ACC112 (cell line): ENCODE results near the gene UAP1.
A peak's percentile ranks its signal among the peaks of the same experiment; 100 is the strongest.

ENCODE experiments used
- H2AFZ ChIP-seq: fragments of 200-600 bp; sonication (generic); one replicate; pipeline ENCODE4 v1.6.0; 2017; ENCODE audit warnings: antibody characterized with exemption, low read length; ENCODE audit not compliant: unreplicated experiment
- H3K27ac ChIP-seq: fragments of 200-600 bp; sonication (generic); 2 replicates; pipeline ENCODE4 v1.5.1; 2014; ENCODE audit warnings: low read depth, mild to moderate bottlenecking, antibody characterized with exemption, low read length, moderate library complexity
- H3K27me3 ChIP-seq: fragments of 200-600 bp; sonication (generic); 2 replicates; pipeline ENCODE4 v1.6.1; 2014; ENCODE audit warnings: mild to moderate bottlenecking, antibody characterized with exemption, low read length, moderate library complexity, mixed read lengths; ENCODE audit not compliant: insufficient read depth
- H3K36me3 ChIP-seq: fragments of 200-600 bp; sonication (generic); 2 replicates; pipeline ENCODE4 v1.6.1; 2016; ENCODE audit warnings: mild to moderate bottlenecking, antibody characterized with exemption, low read length, moderate library complexity, mixed read lengths; ENCODE audit not compliant: insufficient read depth
- H3K4me1 ChIP-seq: fragments of 200-600 bp; sonication (generic); one replicate; pipeline ENCODE4 v1.6.1; 2016; ENCODE audit warnings: low read length, mixed read lengths; ENCODE audit not compliant: insufficient read depth, unreplicated experiment, control insufficient read depth
- H3K4me3 ChIP-seq: fragments of 200-600 bp; sonication (generic); 2 replicates; pipeline ENCODE4 v1.5.1; 2014; ENCODE audit warnings: mild to moderate bottlenecking, low read depth, low read length
- H3K79me2 ChIP-seq: fragments of 200-600 bp; sonication (generic); one replicate; pipeline ENCODE4 v1.6.0; 2016; ENCODE audit warnings: low read length; ENCODE audit not compliant: control insufficient read depth, unreplicated experiment, insufficient read depth

UAP1 gene

DNA sequence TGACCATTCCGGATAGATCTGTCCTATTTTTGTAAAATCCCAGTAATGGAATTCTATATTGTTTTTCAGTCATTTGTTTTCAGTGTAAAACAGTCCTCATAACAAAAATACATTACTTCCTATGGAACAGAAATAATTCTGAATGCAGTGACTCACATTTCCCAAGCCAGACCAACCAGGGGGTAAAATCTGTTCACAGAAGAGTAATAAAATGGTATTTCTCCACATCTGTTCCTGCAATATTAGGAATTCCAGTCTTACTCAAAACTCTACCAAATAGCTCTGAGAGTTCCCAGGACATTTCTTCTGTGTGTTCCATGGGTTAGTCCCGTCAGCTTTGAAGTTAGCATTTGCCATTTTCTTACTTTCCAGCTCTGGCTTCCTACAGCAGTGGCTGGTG, 68.1 kb downstream of the UAP1 start:
- Histone ChIP-seq H3K4me1 (peaks cover 44% of the 10 kb centered on the region), H3K27ac (peak overlapping the region; percentile 97), H3K4me3 (peak overlapping the region; percentile 96; the same call in 1 of the 2 replicates), H2AFZ (no peak overlapping the region), H3K79me2 (peaks cover 24% of the 10 kb centered on the region), H3K36me3 (no peaks in the 10 kb centered on the region), H3K27me3 (no peaks in the 10 kb centered on the region)

DNA sequence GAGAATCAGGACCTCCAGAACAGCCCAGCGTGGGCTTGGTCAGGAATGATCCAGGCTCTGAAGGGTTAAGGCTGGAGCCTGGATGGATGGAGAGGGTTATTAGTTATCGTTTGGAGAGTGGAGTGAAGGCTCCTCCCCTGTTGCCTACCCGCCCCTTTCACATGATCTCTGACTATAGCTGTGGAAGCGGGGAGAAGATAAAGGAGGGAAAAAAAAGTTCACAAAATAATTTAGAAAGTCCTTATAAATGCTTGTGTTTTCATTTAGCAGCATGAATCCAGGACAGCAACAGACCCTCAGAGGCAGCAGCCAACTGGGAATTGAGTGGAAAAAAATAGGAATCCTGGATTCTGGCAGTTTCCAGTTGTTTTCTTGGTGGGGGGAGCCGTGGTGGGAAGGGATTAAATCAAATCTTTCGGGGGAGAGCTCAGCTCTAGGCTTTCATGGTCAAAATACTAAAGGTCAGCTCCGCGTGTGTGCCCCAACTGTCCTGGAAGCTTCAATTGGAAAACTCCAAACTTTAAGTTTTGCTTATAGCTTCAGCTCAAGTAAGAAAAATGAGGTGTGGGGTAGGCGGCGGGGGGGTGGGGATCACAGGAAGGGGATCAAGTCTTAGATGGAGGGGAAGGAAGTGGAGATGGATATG, 70.1 kb downstream of the UAP1 start:
- Histone ChIP-seq H2AFZ (peak overlapping the region; percentile 80), H3K27me3 (no peaks in the 10 kb centered on the region), H3K79me2 (peaks cover 45% of the 10 kb centered on the region), H3K27ac (peak overlapping the region; percentile 97), H3K36me3 (no peaks in the 10 kb centered on the region), H3K4me1 (peaks cover 61% of the 10 kb centered on the region), H3K4me3 (peak overlapping the region; percentile 96)

DNA sequence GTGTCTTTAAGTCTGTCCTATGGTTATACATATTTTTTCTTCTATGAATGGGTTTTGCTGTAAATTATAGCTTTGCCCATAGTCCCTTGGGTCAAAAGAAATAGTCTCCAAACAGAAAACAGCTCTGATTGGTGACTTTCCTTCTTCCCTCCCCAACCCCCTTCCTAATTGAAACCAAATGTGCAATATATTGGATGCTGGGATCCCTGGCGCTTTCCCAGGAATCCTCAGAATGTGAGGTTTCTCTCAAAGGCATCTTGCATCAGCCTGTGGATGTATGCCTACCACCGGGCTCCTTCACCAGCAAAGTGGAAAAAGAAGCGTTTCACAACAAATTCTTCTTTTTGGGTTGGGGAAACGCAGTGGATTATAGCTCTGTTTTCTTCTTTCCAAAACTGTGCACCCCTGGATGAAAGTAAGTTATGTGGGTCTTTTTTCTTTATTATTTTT, 70.7 kb downstream of the UAP1 start, which contains the start of gene DDR2:
DDR2 (plus strand) TSS at position 248 of the 450 bp plus-strand sequence. CDS start 86,600 bp downstream, outside the sequence.
- Histone ChIP-seq H3K4me1 (peaks cover 63% of the 10 kb centered on the region), H3K27me3 (no peaks in the 10 kb centered on the region), H2AFZ (peak within 1 kb of the TSS; percentile 80), H3K27ac (peak within 1 kb of the TSS; percentile 97), H3K4me3 (peak within 1 kb of the TSS; percentile 96), H3K79me2 (peaks cover 49% of the 10 kb centered on the region), H3K36me3 (no peaks in the 10 kb centered on the region)

DNA sequence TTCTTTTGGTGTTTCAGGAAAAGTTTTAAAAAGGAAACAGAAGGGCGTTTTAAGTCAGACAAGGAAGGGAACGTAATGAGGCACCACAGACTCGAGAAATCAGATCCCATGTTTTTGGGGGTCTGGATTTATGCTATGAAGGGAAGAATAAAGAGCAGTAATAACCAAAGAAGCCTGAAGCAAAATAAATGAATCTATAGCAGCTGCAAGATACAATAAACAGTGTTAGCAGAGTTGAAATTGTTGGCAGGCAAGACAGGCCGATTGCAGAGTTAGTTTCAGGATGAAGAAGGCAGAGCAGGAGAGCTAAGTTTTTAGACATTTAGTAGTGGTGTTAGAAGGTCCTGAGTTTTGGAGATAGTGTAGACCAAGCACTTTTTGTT, 71.2 kb downstream of the UAP1 start:
- H2AFZ ChIP-seq, result peak overlapping the region; percentile 9
- H3K79me2 ChIP-seq, result peaks cover 52% of the 10 kb centered on the region
- peak overlapping the region; percentile 97 for H3K27ac ChIP-seq

DNA sequence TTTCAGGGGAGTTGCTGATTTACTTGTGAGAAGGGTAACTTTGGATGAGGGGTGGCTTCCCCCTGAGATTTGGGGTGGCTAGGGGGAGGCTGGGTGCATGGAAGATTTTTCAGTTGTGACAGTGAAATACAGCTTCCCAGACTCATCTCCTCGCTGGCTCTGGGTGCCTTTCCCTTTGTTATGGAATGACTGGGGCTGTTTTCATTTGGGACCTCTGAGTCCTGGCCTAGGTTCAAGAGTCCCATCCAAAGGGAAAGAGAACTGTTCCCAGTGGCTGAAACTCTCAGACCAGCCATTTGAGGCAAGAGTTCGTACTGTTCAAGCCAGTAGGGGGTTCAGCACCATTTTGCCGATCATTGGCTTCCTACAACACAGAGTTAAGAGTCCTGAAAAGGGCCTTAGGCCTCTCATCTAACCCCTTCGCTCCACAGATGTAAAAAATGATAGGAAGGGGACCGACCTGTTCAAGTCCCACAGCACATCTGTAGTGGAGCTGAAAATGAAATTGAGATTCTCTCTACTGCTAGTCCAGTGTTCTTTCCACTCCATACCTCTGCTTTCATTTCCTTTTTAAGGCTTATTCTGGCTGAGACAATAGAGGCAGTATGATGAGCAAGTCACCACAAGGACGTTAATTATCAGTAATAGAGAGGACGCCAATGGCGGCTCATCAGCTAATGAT, 71.7 kb downstream of the UAP1 start:
- peak overlapping the region; percentile 38 for H2AFZ ChIP-seq
- H3K4me1 ChIP-seq, result peaks cover 54% of the 10 kb centered on the region
- peak overlapping the region; percentile 97 for H3K27ac ChIP-seq
- peaks cover 56% of the 10 kb centered on the region for H3K79me2 ChIP-seq
- no peaks in the 10 kb centered on the region for H3K36me3 ChIP-seq
- no peaks in the 10 kb centered on the region for H3K27me3 ChIP-seq
- H3K4me3 ChIP-seq, result peak overlapping the region; percentile 96

More for the DNA sequence above, 71.2 kb downstream of the UAP1 start:
- Histone ChIP-seq H3K27me3 (no peaks in the 10 kb centered on the region), H3K36me3 (no peaks in the 10 kb centered on the region), H3K4me3 (peak overlapping the region; percentile 96), H3K4me1 (peaks cover 58% of the 10 kb centered on the region)

DNA sequence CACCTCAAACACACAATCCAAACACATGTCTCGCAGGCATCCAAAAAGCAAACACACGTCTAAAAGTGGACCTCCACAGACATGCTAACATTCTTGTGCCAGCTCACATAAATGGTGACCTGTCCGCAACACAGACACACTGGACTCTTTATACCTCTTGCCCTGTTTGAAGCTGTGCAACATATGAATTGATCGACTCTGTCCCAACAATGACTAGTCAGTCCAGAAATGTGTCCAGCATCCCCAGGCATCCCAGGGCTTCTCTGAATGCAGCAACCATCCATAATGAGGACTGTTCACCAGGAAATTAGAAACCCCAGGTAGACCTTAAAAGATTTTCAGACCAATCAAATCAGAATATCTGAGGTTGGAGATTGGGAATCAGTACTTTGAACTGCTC, 73.9 kb downstream of the UAP1 start:
- peaks cover 78% of the 10 kb centered on the region for H3K79me2 ChIP-seq

DNA sequence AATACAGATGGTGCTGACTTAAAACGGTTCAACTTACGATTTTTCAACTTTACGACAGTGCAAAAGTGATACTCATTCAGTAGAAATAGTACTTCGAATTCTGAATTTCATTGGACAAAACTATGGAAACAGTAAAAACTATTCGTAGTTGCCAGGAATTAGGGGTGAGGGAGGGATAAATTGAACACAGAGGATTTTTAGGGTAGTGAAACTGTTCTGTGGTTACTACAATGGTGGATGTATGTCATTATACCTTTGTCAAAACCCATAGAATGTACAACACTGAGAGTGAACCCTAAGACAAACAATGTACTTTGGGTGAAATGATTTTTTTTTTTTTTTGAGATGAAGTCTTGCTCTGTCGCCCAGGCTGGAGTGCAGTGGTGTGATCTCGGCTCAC, 78.2 kb downstream of the UAP1 start:
- Histone ChIP-seq H3K4me1 (peaks cover 36% of the 10 kb centered on the region), H3K4me3 (no peak overlapping the region), H2AFZ (no peak overlapping the region), H3K27me3 (no peaks in the 10 kb centered on the region), H3K27ac (no peak overlapping the region), H3K79me2 (peaks cover 87% of the 10 kb centered on the region), H3K36me3 (peaks cover 7% of the 10 kb centered on the region)

More for the DNA sequence above, 73.9 kb downstream of the UAP1 start:
- Histone ChIP-seq H3K36me3 (peaks cover 7% of the 10 kb centered on the region), H3K4me1 (peaks cover 37% of the 10 kb centered on the region), H2AFZ (no peak overlapping the region), H3K4me3 (peak overlapping the region; percentile 96), H3K27me3 (no peaks in the 10 kb centered on the region), H3K27ac (no peak overlapping the region)

DNA sequence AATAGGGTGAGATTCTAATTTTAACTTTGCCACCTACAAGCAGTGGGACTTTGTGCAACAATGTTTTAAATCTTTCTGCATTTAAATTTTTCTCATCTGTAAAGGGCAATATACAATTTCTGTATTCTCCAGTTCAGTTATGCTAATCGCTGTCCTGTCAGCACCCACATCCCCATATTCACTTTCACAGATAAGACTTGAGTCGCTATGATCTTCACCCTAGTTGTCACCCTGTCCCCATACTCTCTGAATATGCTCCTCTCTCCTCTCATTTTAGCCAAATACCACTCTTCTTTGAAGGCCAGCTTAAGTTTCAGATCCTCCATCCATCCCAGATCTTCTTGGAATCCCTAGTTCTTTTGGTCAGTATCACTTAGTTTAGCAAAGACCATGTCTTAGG, 79.6 kb downstream of the UAP1 start:
- H3K27me3 ChIP-seq, result no peaks in the 10 kb centered on the region
- H2AFZ ChIP-seq, result no peak overlapping the region
- no peak overlapping the region for H3K4me3 ChIP-seq
- H3K79me2 ChIP-seq, result peaks cover 85% of the 10 kb centered on the region
- peaks cover 26% of the 10 kb centered on the region for H3K4me1 ChIP-seq
- peaks cover 7% of the 10 kb centered on the region for H3K36me3 ChIP-seq
- H3K27ac ChIP-seq, result no peak overlapping the region

DNA sequence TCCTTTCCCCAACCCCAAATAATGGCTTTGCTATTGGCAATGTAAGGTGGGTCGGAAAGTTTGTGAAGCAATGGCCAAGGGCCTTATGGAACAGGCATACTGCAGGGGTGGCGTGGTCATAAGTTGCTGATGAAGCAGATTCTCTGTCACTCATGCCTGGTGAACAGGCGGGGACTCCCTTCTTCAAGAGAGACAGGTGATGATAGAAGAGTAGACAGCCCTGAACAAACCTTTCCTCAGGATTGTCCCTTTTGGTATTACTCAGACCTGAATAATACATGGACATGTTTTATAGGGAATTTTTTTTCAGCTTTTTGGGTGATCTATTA, 83.4 kb downstream of the UAP1 start:
- peaks cover 89% of the 10 kb centered on the region for H3K79me2 ChIP-seq
- H3K4me3 ChIP-seq, result no peak overlapping the region
- H2AFZ ChIP-seq, result no peak overlapping the region
- H3K4me1 ChIP-seq, result peaks cover 20% of the 10 kb centered on the region
- no peak overlapping the region for H3K27ac ChIP-seq
- H3K36me3 ChIP-seq, result peaks cover 11% of the 10 kb centered on the region
- H3K27me3 ChIP-seq, result no peaks in the 10 kb centered on the region

DNA sequence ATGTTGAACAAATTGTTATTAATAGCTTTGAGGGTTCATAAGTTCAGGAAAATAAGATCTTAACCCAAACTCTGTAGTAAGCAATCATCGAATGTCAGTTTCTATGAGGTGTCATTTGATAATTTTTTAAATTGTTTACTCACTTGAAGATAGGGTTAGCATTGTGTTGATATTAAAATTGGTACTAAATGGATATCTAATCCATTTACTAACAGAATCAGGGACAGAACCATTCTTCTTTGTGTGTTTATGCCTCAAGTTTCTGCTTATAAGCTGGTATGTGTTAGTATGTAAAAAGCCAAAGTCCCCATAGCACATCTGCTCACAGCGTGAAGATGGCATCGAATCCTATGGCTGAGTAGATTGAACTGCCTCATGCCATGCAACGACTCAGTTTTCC, 84.1 kb downstream of the UAP1 start:
- no peak overlapping the region for H2AFZ ChIP-seq
- H3K27me3 ChIP-seq, result no peaks in the 10 kb centered on the region
- peaks cover 85% of the 10 kb centered on the region for H3K79me2 ChIP-seq
- peaks cover 20% of the 10 kb centered on the region for H3K4me1 ChIP-seq
- no peak overlapping the region for H3K27ac ChIP-seq
- peaks cover 12% of the 10 kb centered on the region for H3K36me3 ChIP-seq
- H3K4me3 ChIP-seq, result no peak overlapping the region

DNA sequence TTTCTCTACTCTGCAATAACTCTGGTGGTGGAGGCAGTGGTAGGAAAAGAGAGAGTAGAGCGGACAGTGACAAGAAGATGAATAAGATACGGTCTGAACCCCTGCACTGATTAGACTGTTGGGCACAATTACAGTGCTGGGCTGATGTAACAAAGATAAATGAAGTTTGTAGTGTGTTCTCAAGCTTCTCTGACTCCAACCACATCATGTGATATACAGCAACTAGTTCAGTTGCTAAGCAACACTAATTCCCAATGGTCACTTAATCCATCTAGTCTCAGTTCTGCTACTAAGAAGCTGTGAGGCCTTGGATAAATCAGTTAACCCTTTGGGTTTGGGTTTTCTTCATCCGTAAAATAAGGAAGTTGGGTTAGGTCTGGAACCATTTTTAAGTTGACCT, 88.1 kb downstream of the UAP1 start:
- Histone ChIP-seq H3K4me1 (peaks cover 9% of the 10 kb centered on the region), H3K27ac (no peak overlapping the region), H2AFZ (no peak overlapping the region), H3K36me3 (peaks cover 16% of the 10 kb centered on the region), H3K27me3 (no peaks in the 10 kb centered on the region), H3K4me3 (no peak overlapping the region), H3K79me2 (peaks cover 87% of the 10 kb centered on the region)
